Measurements from ENCODE around the gene GRIK4. TPM values are rescaled to one million over a fixed set of nuclear protein-coding genes. Genes with fewer than 3 reads are reported as not detected.

GRIK4 gene
- total and polyA plus RNA-seq, 9 of the 15 experiments (the other 6 are each of a cell fraction or from before 2014, with no cell fraction given): not detected

DNA sequence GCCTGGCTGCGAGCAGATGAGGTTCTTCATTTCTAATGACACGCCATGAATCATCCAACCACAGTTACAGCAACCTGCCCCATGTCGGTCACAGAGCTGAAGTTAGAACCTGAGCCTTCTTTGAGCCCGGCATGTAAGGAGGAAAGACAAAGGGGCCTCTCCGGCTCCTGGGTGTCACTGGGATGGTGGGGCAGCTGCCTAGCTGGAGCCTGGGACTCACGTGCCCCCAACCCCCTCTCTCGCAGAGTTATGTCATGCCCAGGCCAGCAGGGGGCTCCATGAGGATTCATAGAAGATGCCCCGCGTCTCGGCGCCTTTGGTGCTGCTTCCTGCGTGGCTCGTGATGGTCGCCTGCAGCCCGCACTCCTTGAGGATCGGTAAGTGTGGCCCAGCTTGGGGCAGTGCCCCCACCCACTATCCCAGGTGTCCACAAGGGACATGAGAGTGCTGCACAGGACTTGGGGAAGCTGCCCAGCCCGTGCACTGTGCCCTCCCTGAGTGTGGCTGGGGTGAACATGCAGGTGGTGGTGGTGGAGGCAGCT, 148.5 kb downstream of the GRIK4 start:
- H3K27me3 ChIP-seq (ENCODE audit: control insufficient read depth in 2 of 2, insufficient read depth in 2 of 2, low read length in 2 of 2): peaks cover 0 to 38% of the 10 kb centered on the region in 2 experiments; a peak in 2 of 5 replicates
- H4K20me1 ChIP-seq (replicated peaks; ENCODE audit: control insufficient read depth, insufficient read depth, low read length): 0 out of 2 replicates have a peak, but pooled peaks cover 5% of the 10 kb centered on the region
- no peak overlapping the region for H3K4me2 ChIP-seq (ENCODE audit: insufficient read depth, low read length)
- FAIRE-seq (peak; percentile 19), DNase-seq (ENCODE audit: extremely low read depth in 1 of 4, low spot score in 3 of 4) (peak; percentile 67 to 76 (median 74)), ATAC-seq (peak; percentile 93)
- H2AFZ ChIP-seq (ENCODE audit: low read depth, low read length): no peak overlapping the region
- H3K36me3 ChIP-seq (ENCODE audit: control insufficient read depth, insufficient read depth, low read length): no peaks in the 10 kb centered on the region
- POLR2A ChIA-PET: interaction anchor here (0.6 kb wide), 1 partner anchor 32 kb away, joined by 3 read pairs; no protein-coding TSS in a partner anchor
- peaks cover 0 to 5% of the 10 kb centered on the region in 2 experiments; a peak in 2 of 5 replicates for H3K4me1 ChIP-seq (replicated peaks in 1 of 2; ENCODE audit: control insufficient read depth in 2 of 2, insufficient read depth in 2 of 2, low read length in 2 of 2)
- CTCF ChIA-PET (ENCODE audit: low intra/inter-chr PET ratio): no interaction called here
- H3K4me3 ChIP-seq: no peak overlapping the region
- H3K9me1 ChIP-seq (ENCODE audit: control insufficient read depth, insufficient read depth, low read length): no peaks in the 10 kb centered on the region
- 1% methylated on average over 17 of the region's 17 CpGs for WGBS (ENCODE audit: insufficient coverage, low coverage, missing lambda C conversion rate)
- no peaks in the 10 kb centered on the region for H3K79me2 ChIP-seq (ENCODE audit: control insufficient read depth, insufficient read depth, low read length)
- in situ Hi-C loops (cut with MboI) (no loop called here), intact Hi-C loops (cut with micrococcal nuclease) (no loop called here)
- BruUV-seq (replicated peaks): no TSS peak
- no peak overlapping the region for H3K9ac ChIP-seq (ENCODE audit: insufficient read depth in 1 of 2, low read depth in 2 of 2, low read length in 2 of 2)
- no peaks in the 10 kb centered on the region for H3K9me3 ChIP-seq (replicated peaks; ENCODE audit: control insufficient read depth, insufficient read depth, low read depth, low read length)
- no peak overlapping the region for H3K27ac ChIP-seq (ENCODE audit: extremely low read depth, low read depth, low read length)
- TF ChIP-seq ZEB2 (IDR thresholded peaks at IDR 0.05) (no peak), RB1 (IDR thresholded peaks at IDR 0.05; ENCODE audit: low read depth) (peak; percentile 35; the same call in 1 of the 2 replicates), BHLHE40 (IDR thresholded peaks at IDR 0.05; ENCODE audit: low read length) (peak; percentile 96), ZNF3 (CRISPR knock-in tag; IDR thresholded peaks at IDR 0.05) (no peak), HOXB6 (CRISPR knock-in tag; IDR thresholded peaks at IDR 0.05; ENCODE audit: borderline replicate concordance) (no peak), RFX5 (IDR thresholded peaks at IDR 0.05; ENCODE audit: low read depth, low read length) (no peak), ZNF518B (CRISPR knock-in tag; IDR thresholded peaks at IDR 0.05) (no peak), CREM (IDR thresholded peaks at IDR 0.05; ENCODE audit: low read depth) (0 out of 2 replicates have a peak, but pooled peaks have one; percentile 14), RAD21 (CRISPR knock-in tag; conservative IDR thresholded peaks at IDR 0.05 in 1 of 2, IDR thresholded peaks at IDR 0.05 in 1 of 2) (peak; percentile 13 to 51; a peak in 2 of 4 replicates)
- TF ChIP-seq, protein P1, sequence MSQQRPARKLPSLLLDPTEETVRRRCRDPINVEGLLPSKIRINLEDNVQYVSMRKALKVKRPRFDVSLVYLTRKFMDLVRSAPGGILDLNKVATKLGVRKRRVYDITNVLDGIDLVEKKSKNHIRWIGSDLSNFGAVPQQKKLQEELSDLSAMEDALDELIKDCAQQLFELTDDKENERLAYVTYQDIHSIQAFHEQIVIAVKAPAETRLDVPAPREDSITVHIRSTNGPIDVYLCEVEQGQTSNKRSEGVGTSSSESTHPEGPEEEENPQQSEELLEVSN (IDR thresholded peaks at IDR 0.05; ENCODE audit: borderline replicate concordance in 1 of 2, extremely low read depth in 1 of 2, insufficient read depth in 1 of 2, insufficient read length in 1 of 2, low read depth in 1 of 2, low read length in 1 of 2, poor library complexity in 1 of 2, severe bottlenecking in 1 of 2): peak in 1 of 2 experiments; percentile 28
- TF ChIP-seq, protein P2, sequence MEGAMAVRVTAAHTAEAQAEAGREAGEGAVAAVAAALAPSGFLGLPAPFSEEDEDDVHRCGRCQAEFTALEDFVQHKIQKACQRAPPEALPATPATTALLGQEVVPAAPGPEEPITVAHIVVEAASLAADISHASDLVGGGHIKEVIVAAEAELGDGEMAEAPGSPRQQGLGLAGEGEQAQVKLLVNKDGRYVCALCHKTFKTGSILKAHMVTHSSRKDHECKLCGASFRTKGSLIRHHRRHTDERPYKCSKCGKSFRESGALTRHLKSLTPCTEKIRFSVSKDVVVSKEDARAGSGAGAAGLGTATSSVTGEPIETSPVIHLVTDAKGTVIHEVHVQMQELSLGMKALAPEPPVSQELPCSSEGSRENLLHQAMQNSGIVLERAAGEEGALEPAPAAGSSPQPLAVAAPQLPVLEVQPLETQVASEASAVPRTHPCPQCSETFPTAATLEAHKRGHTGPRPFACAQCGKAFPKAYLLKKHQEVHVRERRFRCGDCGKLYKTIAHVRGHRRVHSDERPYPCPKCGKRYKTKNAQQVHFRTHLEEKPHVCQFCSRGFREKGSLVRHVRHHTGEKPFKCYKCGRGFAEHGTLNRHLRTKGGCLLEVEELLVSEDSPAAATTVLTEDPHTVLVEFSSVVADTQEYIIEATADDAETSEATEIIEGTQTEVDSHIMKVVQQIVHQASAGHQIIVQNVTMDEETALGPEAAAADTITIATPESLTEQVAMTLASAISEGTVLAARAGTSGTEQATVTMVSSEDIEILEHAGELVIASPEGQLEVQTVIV (CRISPR knock-in tag; IDR thresholded peaks at IDR 0.05; ENCODE audit: borderline replicate concordance): no peak
- TF ChIP-seq, protein P3, sequence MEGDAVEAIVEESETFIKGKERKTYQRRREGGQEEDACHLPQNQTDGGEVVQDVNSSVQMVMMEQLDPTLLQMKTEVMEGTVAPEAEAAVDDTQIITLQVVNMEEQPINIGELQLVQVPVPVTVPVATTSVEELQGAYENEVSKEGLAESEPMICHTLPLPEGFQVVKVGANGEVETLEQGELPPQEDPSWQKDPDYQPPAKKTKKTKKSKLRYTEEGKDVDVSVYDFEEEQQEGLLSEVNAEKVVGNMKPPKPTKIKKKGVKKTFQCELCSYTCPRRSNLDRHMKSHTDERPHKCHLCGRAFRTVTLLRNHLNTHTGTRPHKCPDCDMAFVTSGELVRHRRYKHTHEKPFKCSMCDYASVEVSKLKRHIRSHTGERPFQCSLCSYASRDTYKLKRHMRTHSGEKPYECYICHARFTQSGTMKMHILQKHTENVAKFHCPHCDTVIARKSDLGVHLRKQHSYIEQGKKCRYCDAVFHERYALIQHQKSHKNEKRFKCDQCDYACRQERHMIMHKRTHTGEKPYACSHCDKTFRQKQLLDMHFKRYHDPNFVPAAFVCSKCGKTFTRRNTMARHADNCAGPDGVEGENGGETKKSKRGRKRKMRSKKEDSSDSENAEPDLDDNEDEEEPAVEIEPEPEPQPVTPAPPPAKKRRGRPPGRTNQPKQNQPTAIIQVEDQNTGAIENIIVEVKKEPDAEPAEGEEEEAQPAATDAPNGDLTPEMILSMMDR (IDR thresholded peaks at IDR 0.05 in 2 of 3, conservative IDR thresholded peaks at IDR 0.05 in 1 of 3; ENCODE audit: insufficient read depth in 2 of 3, low read depth in 1 of 3, low read length in 3 of 3): peak; percentile 56 to 67 (median 65)

All from K562 (cell line).